Measurements from ENCODE around the gene IMPDH2. TPM values are rescaled to one million over a fixed set of nuclear protein-coding genes. Genes with fewer than 3 reads are reported as not detected.
"Not testable (repeated sequence)": the region's sequence is repeated elsewhere in the genome, so short reads cannot be mapped to it uniquely, and the experiment has no call there.

IMPDH2 gene
- total RNA-seq, 2 experiments from 2014 or later, result 227 to 229 TPM

DNA sequence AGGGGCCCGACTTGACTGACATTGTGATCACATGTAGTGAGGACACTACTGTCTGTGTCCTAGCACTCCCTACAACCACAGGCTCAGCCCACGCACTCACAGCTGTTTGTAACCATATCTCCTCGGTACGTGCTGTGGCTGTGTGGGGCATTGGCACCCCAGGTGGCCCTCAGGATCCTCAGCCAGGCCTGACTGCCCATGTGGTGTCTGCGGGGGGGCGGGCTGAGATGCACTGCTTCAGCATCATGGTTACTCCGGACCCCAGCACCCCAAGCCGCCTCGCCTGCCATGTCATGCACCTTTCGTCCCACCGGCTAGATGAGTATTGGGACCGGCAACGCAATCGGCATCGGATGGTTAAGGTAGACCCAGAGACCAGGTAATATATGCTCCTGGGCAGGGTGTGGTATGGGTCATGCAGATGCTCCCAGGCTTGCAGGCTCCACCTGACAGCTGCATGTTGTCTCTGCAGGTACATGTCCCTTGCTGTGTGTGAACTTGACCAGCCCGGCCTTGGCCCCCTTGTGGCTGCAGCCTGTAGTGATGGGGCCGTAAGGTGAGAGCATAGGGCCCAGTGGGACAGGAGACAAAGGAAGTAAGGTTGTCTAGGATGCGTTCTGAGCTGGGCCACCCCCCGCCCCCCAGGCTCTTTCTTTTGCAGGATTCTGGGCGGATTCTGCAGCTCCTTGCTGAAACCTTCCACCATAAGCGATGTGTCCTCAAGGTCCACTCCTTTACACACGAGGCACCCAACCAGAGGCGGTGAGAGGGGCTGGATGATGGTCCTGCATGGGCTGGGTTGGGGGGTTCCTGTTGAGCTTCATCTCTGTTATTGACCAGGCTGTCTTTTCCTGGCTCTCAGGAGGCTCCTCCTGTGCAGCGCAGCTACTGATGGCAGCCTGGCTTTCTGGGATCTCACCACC, 15.2 kb downstream of the IMPDH2 start:
- Mint-ChIP-seq H3K27ac (no peak overlapping the region), H3K36me3 (ENCODE audit: low read depth) (peaks cover 43% of the 10 kb centered on the region), H3K9me3 (ENCODE audit: insufficient read depth) (no peaks in the 10 kb centered on the region), H3K4me3 (no peak overlapping the region), H3K27me3 (ENCODE audit: low read depth) (no peaks in the 10 kb centered on the region), H3K4me1 (ENCODE audit: low read depth) (peaks cover 34% of the 10 kb centered on the region)
- ATAC-seq (peak; percentile 30), DNase-seq (peak; percentile 67)
- POLR2A ChIA-PET, result interaction anchor here (0.8 to 3.4 kb wide), 3 partner anchors 7 to 116 kb away, joined by 3 to 27 read pairs (median 3); partner anchors contain the start of gene NDUFAF3
- CTCF ChIA-PET, result interaction anchor here (0.9 to 19.2 kb wide), 4 partner anchors 8 to 278 kb away, joined by 3 to 319 read pairs (median 14); partner anchors contain the start of genes NDUFAF3, P4HTM and QRICH1

DNA sequence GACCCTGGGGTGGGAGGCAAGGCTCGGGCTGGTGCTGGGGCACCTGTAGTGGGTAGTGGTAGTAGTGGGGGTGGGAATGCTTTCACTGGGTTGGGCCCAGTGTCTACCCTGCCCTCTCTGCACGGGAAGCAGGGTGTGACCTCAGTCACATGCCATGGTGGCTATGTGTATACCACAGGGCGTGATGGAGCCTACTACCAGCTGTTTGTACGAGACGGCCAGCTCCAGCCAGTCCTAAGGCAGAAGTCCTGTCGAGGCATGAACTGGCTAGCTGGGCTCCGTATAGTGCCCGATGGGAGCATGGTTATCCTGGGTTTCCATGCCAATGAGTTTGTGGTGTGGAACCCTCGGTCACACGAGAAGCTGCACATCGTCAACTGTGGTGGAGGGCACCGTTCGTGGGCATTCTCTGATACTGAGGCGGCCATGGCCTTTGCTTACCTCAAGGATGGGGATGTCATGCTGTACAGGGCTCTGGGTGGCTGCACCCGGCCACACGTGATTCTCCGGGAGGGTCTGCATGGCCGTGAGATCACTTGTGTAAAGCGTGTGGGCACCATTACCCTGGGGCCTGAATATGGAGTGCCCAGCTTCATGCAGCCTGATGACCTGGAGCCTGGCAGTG, 16.0 kb downstream of the IMPDH2 start:
- POLR2A ChIA-PET, result interaction anchor here (0.8 to 3.4 kb wide), 2 partner anchors 8 to 115 kb away, joined by 3 to 27 read pairs; partner anchors contain the start of gene NDUFAF3
- DNase-seq, result no peak
- CTCF ChIA-PET, result interaction anchor here (0.9 to 19.2 kb wide), 4 partner anchors 8 to 277 kb away, joined by 3 to 319 read pairs (median 14); partner anchors contain the start of genes NDUFAF3, P4HTM and QRICH1
- Mint-ChIP-seq H3K27me3 (ENCODE audit: low read depth) (no peaks in the 10 kb centered on the region), H3K9me3 (ENCODE audit: insufficient read depth) (no peaks in the 10 kb centered on the region), H3K27ac (no peak overlapping the region), H3K36me3 (ENCODE audit: low read depth) (peaks cover 41% of the 10 kb centered on the region), H3K4me3 (no peak overlapping the region), H3K4me1 (ENCODE audit: low read depth) (peaks cover 36% of the 10 kb centered on the region)
- no peak for ATAC-seq

DNA sequence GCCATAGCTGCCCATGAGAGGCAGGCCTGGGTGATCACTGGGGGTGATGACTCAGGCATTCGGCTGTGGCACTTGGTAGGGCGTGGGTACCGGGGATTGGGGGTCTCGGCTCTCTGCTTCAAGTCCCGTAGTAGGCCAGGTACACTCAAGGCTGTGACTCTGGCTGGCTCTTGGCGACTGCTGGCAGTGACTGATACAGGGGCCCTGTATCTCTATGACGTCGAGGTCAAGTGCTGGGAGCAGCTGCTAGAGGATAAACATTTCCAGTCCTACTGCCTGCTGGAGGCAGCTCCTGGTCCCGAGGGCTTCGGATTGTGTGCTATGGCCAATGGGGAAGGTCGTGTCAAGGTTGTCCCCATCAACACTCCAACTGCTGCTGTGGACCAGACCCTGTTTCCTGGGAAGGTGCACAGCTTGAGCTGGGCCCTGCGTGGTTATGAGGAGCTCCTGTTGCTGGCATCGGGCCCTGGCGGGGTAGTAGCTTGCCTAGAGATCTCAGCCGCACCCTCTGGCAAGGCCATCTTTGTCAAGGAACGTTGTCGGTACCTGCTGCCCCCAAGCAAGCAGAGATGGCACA, 16.7 kb downstream of the IMPDH2 start:
- Mint-ChIP-seq H3K36me3 (ENCODE audit: low read depth) (peaks cover 43% of the 10 kb centered on the region), H3K27me3 (ENCODE audit: low read depth) (no peaks in the 10 kb centered on the region), H3K27ac (no peak overlapping the region), H3K4me1 (ENCODE audit: low read depth) (peaks cover 38% of the 10 kb centered on the region), H3K9me3 (ENCODE audit: insufficient read depth) (no peaks in the 10 kb centered on the region), H3K4me3 (no peak overlapping the region)
- POLR2A ChIA-PET, result interaction anchor here (0.7 to 3.4 kb wide), 4 partner anchors 9 to 23 kb away, joined by 3 to 27 read pairs (median 3); partner anchors contain the start of genes IMPDH2 and NDUFAF3
- DNase-seq (no peak), ATAC-seq (no peak)
- CTCF ChIA-PET, result interaction anchor here (3.0 to 19.2 kb wide), 2 partner anchors 9 to 22 kb away, joined by 22 to 319 read pairs; partner anchors contain the start of genes NDUFAF3 and P4HTM

DNA sequence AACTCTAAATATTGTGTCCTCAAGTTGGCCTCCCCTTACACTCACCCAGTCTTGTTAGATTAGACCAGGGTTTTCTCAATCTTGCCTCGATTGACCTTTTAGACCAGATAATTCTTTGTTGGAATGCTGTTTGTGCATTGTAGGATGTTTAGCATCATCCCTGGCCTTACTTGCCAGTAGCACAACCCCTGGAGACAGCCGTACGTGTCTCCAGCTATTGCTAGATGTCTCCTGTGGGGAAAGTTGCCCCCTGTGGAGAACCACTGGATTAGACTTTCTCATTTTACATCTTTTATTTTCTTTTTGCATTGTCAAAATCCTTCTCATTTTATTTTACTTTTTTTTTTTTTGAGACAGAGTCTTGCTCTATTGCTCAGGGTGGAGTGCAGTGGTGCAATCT, 19.8 kb downstream of the IMPDH2 start:
- H3K27me3 Mint-ChIP-seq (ENCODE audit: low read depth), result no peaks in the 10 kb centered on the region
- H3K9me3 Mint-ChIP-seq (ENCODE audit: insufficient read depth), result no peaks in the 10 kb centered on the region
- H3K4me1 Mint-ChIP-seq (ENCODE audit: low read depth), result peaks cover 33% of the 10 kb centered on the region
- H3K4me3 Mint-ChIP-seq, result no peak overlapping the region
- ChIA-PET CTCF (interaction anchor here (4.4 to 19.2 kb wide), 2 partner anchors 9 to 19 kb away, joined by 92 to 319 read pairs; partner anchors contain the start of genes DALRD3, NDUFAF3 and P4HTM), POLR2A (interaction anchor here (0.6 to 5.9 kb wide), 4 partner anchors 10 to 403 kb away, joined by 3 to 160 read pairs (median 44); partner anchors contain the start of genes DALRD3, IMPDH2, NDUFAF3 and P4HTM)
- DNase-seq, result no peak
- H3K27ac Mint-ChIP-seq, result peak overlapping the region; percentile 68
- peaks cover 25% of the 10 kb centered on the region for H3K36me3 Mint-ChIP-seq (ENCODE audit: low read depth)
- ATAC-seq, result no peak

DNA sequence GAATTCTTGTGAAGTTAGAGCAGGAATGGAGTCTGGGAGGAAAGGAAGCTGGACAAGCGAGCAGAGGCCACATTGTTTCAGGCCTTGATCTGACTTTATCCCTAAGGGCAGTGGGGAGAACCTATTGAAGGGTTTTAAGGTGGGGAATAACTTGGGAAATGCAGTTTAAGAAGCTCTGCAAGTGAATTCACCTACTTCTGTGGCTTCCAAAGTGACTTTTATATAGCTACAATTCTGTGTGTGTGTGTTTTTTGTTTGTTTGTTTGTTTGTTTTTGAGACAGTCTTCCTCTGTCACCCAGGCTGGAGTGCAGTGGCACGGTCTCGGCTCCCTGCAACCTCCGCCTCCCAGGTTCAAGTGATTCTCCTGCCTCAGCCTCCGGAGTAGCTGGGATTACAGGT, 20.6 kb downstream of the IMPDH2 start:
- CTCF ChIA-PET, result interaction anchor here (0.9 to 19.2 kb wide), 3 partner anchors 10 to 292 kb away, joined by 4 to 319 read pairs (median 92); partner anchors contain the start of genes DALRD3, IP6K2, NDUFAF3 and P4HTM
- POLR2A ChIA-PET, result interaction anchor here (3.1 to 5.9 kb wide), 4 partner anchors 11 to 20 kb away, joined by 16 to 160 read pairs (median 47); partner anchors contain the start of genes DALRD3, IMPDH2, NDUFAF3 and P4HTM
- not testable (repeated sequence) for H3K27me3 Mint-ChIP-seq (ENCODE audit: low read depth); H3K9me3 Mint-ChIP-seq (ENCODE audit: insufficient read depth); DNase-seq; ATAC-seq
- peak overlapping the region; percentile 100 for H3K4me3 Mint-ChIP-seq
- H3K36me3 Mint-ChIP-seq (ENCODE audit: low read depth), result peaks cover 24% of the 10 kb centered on the region
- peaks cover 29% of the 10 kb centered on the region for H3K4me1 Mint-ChIP-seq (ENCODE audit: low read depth)
- peak overlapping the region; percentile 100 for H3K27ac Mint-ChIP-seq

DNA sequence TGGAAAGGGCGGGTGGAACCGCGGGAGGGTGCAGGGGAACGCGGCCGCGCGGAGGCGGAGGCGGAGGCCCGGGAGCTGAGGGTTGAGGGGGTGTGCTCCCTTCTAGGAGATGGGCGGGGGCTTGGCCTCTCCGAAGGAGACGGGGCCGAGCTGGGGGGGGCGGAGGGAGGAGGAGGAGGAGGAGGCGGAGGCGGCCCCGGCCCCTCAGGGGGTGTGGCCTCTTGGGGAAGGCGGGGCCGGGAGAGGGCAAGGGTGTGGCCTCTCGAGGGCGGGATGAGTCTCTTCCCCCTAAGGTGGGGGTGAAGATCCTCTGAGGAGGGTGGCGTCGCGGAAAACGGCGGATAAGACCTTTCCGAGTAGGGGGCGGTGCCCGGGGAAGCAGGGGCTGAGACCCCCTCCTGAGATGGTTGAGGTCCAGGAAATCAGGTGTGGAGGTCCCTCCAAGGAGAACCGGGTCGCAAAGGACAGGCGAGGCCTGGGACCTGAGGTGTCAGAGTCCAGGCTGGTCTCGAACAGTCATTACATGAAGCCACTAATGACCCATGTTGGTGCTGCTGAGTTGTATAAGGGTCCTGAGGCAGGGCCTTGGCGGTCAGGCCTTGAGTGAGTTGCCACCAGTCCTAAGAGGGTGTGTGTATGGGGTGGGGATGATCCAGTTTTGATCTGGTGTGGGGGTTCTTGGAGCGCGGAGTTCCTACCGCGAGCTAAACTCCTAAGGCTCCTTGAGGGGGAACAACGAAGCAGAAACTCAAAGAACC, 21.2 kb downstream of the IMPDH2 start:
- peak overlapping the region; percentile 100 for H3K27ac Mint-ChIP-seq
- peak overlapping the region; percentile 100 for H3K4me3 Mint-ChIP-seq
- peaks cover 24% of the 10 kb centered on the region for H3K36me3 Mint-ChIP-seq (ENCODE audit: low read depth)
- peak; percentile 73 for ATAC-seq
- no peaks in the 10 kb centered on the region for H3K27me3 Mint-ChIP-seq (ENCODE audit: low read depth)
- DNase-seq, result peak; percentile 93
- H3K4me1 Mint-ChIP-seq (ENCODE audit: low read depth), result peaks cover 29% of the 10 kb centered on the region
- POLR2A ChIA-PET, result interaction anchor here (0.6 to 5.9 kb wide), 15 partner anchors 11 to 292 kb away, joined by 3 to 160 read pairs (median 4); partner anchors contain the start of genes DALRD3, IMPDH2, IP6K2 and NDUFAF3
- H3K9me3 Mint-ChIP-seq (ENCODE audit: insufficient read depth), result no peaks in the 10 kb centered on the region
- CTCF ChIA-PET, result interaction anchor here (0.9 to 19.2 kb wide), 6 partner anchors 11 to 291 kb away, joined by 4 to 319 read pairs (median 8); partner anchors contain the start of genes ARIH2, DALRD3, IP6K2 and NDUFAF3

DNA sequence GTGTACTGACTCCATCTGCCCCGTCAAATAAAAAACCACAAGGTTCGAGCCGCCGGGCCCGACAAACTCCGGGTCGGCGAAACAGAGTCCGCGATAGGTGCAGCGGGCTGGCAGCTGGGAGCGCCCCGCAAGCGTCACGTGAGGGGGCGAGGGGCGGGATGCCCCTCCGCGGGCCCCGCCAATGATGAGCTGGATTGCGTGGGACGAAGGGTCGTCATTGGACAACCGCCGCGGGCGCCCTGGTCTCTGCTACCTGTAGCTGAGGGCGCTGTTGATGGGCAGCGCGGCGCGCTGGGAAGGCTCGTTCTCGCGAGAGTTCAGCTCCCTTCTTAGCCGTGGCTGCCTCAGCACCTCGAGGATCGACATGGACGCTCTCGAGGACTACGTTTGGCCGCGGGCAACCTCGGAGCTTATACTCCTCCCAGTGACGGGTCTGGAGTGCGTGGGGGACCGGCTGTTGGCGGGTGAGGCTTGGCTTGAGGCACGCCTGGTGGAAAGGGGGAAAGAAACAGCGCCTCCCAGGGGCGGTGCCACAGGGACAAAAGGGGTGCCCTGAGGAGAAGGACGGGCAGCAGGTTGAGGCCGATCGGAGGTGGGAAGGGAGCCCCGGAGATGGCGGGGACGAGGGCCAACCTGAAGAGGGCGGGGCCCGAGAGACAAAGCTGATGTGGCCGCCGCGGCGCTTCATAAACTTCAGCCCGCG, 22.0 kb downstream of the IMPDH2 start, which contains the start of gene WDR6:
WDR6 (plus strand) TSS at position 324 of the 703 bp plus-strand sequence; CDS start at position 365, 41 bp downstream.
- H3K9me3 Mint-ChIP-seq (ENCODE audit: insufficient read depth), result no peaks in the 10 kb centered on the region
- peak; percentile 99 for DNase-seq
- no peaks in the 10 kb centered on the region for H3K27me3 Mint-ChIP-seq (ENCODE audit: low read depth)
- ATAC-seq, result peak; percentile 94
- H3K36me3 Mint-ChIP-seq (ENCODE audit: low read depth), result peaks cover 20% of the 10 kb centered on the region
- H3K27ac Mint-ChIP-seq, result peak within 1 kb of the TSS; percentile 100
- ChIA-PET POLR2A (interaction anchor here (0.6 to 5.9 kb wide), 22 partner anchors 10 to 333 kb away, joined by 3 to 160 read pairs (median 4); partner anchors contain the start of genes DALRD3, IMPDH2, IP6K2 and NDUFAF3), CTCF (interaction anchor here (0.6 to 19.2 kb wide), 9 partner anchors 11 to 290 kb away, joined by 3 to 319 read pairs (median 5); partner anchors contain the start of genes ARIH2, DALRD3, IP6K2 and NDUFAF3)
- peaks cover 31% of the 10 kb centered on the region for H3K4me1 Mint-ChIP-seq (ENCODE audit: low read depth)
- H3K4me3 Mint-ChIP-seq, result peak within 1 kb of the TSS; percentile 100

DNA sequence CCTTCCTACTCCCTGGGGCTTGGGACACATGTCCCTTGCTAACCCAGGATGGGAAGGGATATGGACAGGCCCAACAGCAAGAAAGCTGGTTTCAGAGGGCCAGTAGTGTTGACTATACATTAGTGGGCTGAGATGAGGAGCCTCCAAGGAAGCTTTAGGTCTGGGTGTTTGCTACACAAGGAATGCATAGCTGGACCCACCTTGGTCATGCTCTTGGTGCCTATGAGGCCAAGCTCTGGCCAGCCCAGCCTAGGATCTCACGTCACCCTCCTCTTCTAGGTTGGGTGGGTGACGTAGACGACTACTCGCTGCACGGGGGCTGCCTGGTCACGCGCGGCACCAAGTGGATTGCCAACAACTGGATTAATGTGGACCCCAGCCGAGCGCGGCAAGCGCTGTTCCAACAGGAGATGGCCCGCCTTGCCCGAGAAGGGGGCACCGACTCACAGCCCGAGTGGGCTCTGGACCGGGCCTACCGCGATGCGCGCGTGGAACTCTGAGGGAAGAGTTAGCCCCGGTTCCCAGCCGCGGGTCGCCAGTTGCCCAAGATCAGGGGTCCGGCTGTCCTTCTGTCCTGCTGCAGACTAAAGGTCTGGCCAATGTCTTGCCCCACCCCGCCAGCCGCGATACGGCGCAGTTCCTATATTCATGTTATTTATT, 22.7 kb downstream of the IMPDH2 start:
- DNase-seq (no peak), ATAC-seq (peak; percentile 0)
- ChIA-PET CTCF (interaction anchor here (0.6 to 19.2 kb wide), 9 partner anchors 12 to 290 kb away, joined by 3 to 319 read pairs (median 5); partner anchors contain the start of genes ARIH2, DALRD3, IP6K2 and NDUFAF3), POLR2A (interaction anchor here (0.6 to 5.9 kb wide), 21 partner anchors 10 to 334 kb away, joined by 3 to 160 read pairs (median 4); partner anchors contain the start of genes DALRD3, IMPDH2, IP6K2 and NDUFAF3)
- H3K9me3 Mint-ChIP-seq (ENCODE audit: insufficient read depth), result no peaks in the 10 kb centered on the region
- peaks cover 14% of the 10 kb centered on the region for H3K36me3 Mint-ChIP-seq (ENCODE audit: low read depth)
- peak overlapping the region; percentile 100 for H3K27ac Mint-ChIP-seq
- H3K4me1 Mint-ChIP-seq (ENCODE audit: low read depth), result peaks cover 28% of the 10 kb centered on the region
- H3K4me3 Mint-ChIP-seq, result peak overlapping the region; percentile 100
- no peaks in the 10 kb centered on the region for H3K27me3 Mint-ChIP-seq (ENCODE audit: low read depth)

DNA sequence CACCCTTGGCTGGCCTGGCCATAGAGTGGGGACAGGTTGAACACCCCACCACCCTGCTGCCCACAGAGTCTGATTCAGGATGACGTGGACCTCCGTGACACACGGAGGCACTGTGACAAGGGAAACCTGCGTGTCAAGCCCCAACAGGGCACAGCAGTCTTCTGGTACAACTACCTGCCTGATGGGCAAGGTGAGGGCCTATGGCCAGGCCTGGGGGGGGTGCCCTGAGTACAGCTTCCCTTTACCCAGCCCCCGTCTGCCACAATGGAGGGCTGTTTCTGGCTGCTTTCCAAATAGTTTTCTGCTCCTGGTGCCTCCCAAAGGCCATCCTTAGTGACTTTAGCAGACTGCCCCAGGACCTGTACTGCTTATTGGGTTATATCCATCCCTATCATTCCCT, 23.2 kb downstream of the IMPDH2 start:
- H3K27ac Mint-ChIP-seq, result peak overlapping the region; percentile 100

More for the DNA sequence above, 23.2 kb downstream of the IMPDH2 start:
- ChIA-PET CTCF (interaction anchor here (4.4 to 19.2 kb wide), 2 partner anchors 13 to 15 kb away, joined by 92 to 319 read pairs; partner anchors contain the start of genes DALRD3, NDUFAF3 and P4HTM), POLR2A (interaction anchor here (1.4 to 5.9 kb wide), 5 partner anchors 9 to 334 kb away, joined by 6 to 160 read pairs (median 21); partner anchors contain the start of genes DALRD3, IMPDH2, NDUFAF3 and P4HTM)
- Mint-ChIP-seq H3K36me3 (ENCODE audit: low read depth) (peaks cover 14% of the 10 kb centered on the region), H3K27me3 (ENCODE audit: low read depth) (no peaks in the 10 kb centered on the region), H3K9me3 (ENCODE audit: insufficient read depth) (no peaks in the 10 kb centered on the region), H3K4me1 (ENCODE audit: low read depth) (peaks cover 28% of the 10 kb centered on the region), H3K4me3 (peak overlapping the region; percentile 100)
- DNase-seq, result no peak
- no peak for ATAC-seq
